Ecto neural progenitor cell (in vitro differentiated cells): Measurements from ENCODE around the gene SEMA6D.
"Not testable (repeated sequence)": the region's sequence is repeated elsewhere in the genome, so short reads cannot be mapped to it uniquely, and the experiment has no call there.

ENCODE experiments used
- DNase-seq: peaks from one replicate; pipeline ENCODE4 v3.0.0-alpha.2; 2018; ENCODE audit warnings: low spot score

The SEMA6D gene

DNA sequence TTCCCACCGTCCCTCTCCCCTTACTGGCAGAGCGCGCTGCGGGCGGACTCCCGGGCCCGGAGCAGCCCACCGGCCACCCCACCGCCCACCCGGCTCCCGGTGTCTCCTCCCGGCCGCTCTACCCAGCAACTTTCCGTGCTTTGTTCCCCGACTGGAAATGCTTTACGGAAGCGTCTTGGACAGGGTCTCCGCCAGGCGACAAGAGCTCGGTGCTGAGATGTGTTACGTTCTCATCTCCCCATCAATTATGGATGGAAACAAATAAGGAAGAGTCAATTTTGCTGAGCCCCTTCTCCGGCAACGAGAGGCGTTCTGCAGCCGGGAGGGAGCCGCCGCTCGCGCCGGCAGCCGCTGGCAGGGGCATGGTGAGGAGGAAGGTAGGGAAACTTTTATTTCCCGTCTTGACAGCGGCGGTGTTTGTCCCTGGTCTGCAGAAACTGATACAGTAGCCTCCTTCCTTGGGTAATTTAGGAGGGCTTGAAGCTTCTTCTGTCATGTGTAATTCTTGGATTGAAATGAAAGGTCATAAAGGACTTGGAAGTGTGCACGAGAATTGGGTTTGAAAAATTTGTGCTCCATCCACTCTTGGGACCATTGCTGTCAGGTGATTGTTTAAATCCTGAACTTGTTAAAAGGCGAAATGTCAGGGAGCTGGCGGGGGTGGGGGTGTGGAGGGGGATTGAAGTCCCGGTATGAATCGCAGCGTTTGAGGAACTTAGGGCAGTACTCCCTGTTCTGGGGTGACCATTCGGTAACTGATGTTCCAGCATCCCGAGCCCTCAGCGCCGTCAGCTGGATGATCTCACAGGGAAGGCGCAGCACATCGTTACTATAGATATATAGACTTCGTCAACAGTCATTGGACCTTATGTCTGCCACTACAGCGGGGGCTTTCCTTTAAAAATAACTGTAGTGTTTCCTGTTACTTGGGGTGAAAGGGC lies 1.5 kb downstream of the SEMA6D start:
- DNase-seq, result no peak

DNA sequence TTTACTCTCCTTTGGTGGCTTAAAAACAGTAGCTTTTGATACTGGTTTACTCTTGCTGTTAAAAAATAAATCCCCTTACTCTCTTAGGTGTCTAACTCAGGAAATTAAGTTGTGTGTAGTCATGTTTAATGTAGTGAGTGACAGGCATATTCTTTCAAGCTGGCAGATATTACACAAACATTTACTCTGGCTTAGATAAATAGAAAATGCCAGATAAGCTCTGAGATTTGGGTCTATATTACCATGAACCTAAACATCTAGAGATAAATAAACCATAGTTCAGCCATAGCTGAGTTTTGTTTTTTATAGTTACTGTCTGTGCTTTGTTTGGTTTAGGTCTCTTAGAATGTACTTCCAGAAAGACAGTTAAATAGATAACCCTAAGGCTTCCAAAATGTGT lies 2.4 kb downstream of the SEMA6D start:
- DNase-seq, result no peak

DNA sequence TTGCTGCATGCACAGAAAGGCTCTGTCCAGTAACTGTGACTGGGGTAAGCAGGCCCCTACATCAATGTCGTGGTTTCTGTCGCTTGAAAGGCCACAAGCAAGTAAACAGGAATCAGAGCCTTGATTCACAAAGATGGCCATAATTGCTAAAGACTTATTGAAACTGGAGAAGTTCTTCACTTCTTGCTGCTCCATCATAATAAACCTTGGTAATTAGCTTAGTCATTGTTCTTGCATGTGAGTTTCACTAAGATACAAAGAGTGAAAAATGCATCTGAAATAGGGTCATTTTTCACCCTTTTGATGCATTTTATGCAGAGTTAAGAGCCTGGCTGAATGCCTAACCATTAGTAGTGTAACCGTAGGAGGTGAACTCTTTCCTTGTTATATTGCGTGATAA lies 3.2 kb downstream of the SEMA6D start:
- no peak for DNase-seq

DNA sequence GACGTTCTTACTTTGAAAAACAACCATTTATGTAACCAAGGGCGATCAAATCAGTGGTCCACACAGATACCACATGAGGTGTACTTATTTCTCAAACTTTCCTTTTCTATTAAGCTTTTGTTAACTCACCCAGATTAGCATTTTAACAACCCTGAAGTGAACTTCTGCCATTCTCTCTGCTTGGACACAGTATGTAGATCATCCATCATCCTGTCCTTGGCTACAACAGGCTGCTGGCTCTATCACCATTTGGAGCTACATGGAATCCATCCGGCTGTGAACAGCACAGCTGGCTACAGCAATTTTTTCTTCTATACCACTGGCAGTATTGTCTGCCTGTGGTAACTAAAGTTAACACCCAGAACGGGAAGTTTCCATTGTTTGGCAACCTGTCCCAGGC lies 4.4 kb downstream of the SEMA6D start:
- no peak for DNase-seq

DNA sequence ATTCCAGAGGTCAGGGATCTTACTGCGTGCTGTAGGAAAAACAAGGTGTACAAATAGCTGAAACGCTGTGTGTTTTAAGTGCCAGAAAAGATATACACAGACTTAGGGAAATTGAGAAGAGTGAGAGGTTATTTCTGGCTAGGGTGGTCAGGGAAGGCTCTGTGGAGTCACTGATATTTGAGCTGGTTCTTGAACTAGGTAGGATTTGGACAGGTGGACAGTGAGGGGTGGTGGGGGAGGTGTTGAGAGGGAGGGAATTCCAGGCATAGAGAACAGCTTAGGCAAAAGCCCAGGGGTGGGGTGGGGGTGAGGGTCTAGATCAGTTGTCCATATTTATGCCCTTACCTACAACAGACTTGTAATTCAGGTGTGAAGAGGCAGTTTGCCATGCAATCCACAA lies 7.0 kb downstream of the SEMA6D start:
- no peak for DNase-seq

DNA sequence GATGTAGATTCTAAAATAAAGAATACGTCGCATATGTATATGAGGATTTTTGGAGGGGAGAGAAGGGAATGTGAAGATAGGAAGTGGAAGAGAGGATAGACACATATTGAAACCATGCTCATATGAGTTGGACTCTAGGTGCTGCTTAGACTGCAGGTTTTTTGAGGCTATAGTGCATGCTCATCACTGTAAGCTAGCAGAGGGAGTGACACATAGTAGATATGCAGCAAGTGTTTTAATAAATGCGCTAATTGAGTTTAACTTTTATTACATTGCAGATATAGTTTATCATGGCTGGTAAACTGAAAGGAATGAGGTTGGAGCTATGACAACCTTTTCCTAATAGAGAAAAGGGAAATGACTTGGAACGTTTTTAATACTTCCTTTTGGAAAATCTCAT lies 7.7 kb downstream of the SEMA6D start:
- no peak for DNase-seq

DNA sequence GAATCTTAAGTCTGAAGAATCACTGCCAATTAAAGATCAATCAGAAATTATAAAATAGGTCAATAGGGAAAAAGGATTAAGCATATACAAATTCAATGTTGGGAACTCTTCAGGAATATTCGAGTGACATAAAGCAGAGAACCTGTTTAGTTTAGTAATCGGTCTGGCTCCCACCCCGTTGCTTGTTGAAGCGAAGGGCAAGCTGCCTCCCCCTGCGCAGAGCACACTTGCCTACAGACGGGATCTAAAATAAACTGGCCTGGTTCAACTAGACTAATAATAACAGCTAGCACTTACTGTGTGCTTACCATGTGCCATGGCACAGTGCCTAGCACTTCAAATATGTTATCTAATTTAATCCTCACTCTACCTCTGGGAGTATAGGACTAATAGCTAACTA lies 8.6 kb downstream of the SEMA6D start:
- no peak for DNase-seq

DNA sequence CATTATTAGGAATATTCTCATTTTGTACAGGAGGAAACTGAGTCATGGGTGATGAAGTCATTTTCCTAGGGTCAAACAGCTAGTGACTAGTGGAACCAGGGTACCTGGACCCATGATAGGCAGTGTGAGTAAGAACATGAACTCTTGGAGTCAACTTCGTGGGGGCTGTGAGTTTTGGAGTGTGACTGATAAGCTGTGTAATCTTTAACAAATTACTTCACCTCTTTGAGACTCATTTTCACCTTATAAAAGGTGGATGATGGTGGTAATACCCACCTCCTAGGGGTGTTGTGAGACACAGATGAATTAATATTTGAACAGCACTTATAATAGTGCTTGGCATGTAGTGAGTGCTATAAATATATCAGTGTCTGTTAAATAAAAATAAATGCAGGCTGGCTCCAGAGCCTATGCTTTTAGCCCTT lies 9.1 kb downstream of the SEMA6D start:
- DNase-seq, result no peak

DNA sequence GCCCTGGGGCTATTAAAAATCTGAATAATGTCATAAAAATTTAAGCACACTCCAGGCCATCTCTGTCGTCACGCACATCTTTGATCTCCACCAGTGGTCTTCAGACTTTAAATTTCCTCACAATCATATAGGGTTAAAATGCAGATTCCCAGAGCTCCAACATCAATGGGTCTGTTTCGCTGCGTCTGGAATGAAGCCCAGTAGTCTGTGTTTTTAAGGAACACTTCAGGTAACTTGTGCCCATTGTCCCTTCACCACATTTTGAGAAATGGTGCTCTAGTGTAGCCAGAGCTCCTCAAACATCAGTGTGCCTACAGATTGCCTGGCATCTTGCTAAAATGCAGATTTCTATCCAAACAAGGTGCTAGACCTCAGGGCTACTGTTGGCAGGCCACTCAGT lies 9.8 kb downstream of the SEMA6D start:
- DNase-seq, result no peak

DNA sequence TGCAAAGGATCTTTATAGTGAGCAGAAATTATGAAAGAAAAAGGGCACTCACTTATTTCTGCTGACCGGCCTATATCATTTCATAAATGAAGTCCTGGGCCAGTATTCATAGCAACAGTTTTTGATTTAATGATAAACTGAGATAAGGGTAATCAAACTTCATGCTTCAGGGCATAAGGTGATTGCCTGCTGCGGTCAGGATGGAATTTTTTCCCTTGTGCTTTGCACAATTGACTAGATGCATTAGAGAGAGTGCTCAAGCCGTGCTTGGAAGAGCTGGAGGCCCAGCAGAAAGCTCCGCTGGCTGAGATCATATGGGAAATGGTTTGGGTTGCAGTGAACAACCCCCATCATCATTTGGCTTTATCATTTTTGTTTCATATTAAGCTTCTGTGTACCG lies 10.4 kb downstream of the SEMA6D start:
- DNase-seq, result no peak

DNA sequence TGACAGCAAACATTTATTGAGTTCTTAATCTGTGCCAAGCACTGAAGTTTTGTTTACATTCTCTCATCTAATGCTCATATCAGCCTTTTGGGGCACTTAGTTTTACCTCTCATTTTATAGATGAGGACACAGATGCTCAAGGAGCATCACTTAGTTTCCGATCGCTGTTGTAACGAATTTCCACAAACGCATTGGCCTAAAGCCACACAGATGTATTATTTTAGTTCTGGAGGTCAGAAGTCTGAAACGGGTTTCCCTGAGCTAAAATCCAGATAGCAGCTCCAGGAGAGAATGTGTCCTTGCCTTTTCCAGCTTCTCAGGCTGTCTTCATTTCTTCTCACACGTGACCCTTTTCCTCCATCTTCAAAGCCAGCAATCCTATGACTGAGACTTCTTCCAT lies 11.1 kb downstream of the SEMA6D start:
- DNase-seq, result no peak

DNA sequence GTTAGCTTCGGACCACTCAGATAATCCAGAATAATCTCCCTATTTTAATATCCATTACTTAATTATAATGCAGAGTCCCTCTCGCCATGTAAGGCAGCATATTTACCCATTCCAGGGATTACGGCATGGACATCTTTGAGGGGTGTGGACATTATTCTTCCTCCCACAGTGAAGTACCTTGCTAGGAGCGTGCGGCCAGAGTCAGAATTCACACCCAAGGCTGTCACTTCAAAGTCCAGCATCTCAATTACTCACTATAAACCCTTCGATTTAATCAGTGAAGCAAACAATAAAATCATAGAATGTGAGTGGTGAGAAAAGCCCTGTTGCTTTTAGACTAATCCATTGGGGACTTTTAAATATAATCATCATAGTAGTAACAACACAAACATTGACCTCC lies 11.6 kb downstream of the SEMA6D start:
- no peak for DNase-seq

DNA sequence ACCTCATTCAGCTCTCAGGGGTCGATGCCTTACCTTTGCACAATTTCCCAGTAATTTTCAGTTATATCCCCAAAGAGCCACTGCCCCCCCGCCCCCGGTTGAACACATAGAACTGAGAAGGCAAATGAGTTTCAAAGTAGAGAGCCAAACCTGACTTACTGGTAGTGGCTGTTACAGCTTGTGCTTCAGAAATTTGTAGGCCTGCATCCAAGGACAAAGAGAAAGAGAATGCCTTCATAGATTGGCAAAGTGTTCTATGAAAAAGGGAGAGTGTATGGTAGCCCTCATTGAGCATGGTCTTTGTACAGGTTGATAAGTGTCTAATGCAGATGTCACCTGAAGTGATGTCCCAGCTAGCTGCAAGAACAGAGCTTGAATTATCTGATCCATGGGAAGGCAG lies 13.9 kb downstream of the SEMA6D start:
- no peak for DNase-seq

DNA sequence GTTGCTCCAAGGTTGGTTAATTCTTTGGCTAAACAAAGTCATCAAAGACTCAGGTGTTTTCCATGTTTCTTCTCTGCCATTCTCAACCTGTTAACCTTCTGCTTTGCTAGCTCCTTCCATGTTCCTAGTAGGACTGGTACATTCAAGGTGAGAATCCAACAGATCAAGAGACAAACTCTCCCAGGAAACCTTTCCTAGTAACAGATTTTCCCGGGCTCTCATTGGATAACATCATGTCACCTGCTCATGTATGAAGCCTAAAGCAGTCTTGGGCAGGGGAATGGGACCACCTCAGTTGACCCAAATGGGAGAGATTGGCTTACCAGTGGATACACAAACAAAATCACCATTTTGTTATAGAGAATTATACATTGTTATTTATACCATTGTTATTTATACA lies 14.9 kb downstream of the SEMA6D start:
- DNase-seq, result no peak

DNA sequence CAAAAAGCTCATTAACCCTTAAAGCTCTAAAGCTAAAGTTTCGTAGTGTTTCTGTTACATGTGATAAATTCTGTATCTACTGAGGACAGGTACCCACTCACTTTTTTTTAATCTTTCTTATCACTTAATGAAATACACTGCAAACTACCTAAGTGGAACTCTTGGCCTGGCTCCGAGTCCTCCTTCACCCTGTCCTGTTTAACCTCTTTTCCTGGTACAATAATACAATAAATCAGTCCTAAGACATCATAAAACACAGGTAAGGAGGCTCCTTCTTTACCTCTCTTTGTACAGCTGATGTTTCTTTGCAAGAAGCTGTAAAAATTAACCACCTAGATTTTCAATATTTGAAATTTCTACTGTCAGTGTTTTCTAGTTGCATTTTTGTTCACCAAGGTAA lies 15.8 kb downstream of the SEMA6D start:
- DNase-seq, result no peak

DNA sequence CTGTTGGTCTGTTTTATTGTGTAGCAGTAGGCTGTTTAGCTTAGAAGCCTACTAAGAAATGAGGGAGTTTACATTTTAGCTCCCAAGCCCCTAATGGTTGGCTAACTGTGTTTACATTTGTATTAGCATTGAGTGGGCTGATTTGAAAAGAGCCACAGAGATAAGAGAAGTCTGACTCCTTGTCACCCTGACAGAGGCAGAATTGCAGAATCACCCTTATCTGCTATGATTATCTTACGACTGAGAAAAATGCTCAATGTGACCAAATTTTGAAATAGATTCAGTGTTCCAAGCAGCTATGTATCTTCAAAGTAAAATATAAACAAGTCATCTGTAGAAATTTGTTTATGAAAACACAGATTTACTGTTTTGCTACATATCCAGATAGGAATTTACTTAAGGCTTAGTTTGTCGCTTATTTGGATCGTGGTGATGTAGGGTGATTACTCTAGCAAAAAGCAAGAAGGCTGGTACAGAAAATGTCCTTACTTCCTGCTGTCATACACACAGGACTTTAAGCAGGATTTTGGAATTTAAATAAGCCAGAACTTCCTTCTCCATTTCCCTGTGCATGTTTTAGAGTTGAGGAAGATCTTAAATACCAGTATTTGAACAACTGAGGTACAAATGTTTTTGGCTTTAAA lies 19.0 kb downstream of the SEMA6D start:
- no peak for DNase-seq

DNA sequence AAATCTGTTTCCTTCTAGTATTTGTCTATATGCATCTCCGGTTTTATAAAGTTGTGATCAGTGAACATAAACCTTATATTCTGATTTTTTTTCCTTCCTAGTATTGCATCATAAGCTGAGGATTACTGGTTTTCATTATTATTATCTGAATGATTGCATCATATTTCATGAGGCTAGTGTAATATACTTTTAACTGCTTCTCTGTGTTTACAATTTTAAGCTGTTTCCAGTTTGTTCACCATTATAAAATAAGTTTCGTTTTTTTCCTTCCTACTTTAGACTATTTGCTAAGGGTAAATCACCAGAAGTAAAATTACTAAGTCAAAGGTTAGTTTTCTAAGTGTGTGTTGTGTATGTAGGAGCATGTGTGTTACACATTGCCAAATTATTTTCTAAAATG lies 20.2 kb downstream of the SEMA6D start:
- no peak for DNase-seq

DNA sequence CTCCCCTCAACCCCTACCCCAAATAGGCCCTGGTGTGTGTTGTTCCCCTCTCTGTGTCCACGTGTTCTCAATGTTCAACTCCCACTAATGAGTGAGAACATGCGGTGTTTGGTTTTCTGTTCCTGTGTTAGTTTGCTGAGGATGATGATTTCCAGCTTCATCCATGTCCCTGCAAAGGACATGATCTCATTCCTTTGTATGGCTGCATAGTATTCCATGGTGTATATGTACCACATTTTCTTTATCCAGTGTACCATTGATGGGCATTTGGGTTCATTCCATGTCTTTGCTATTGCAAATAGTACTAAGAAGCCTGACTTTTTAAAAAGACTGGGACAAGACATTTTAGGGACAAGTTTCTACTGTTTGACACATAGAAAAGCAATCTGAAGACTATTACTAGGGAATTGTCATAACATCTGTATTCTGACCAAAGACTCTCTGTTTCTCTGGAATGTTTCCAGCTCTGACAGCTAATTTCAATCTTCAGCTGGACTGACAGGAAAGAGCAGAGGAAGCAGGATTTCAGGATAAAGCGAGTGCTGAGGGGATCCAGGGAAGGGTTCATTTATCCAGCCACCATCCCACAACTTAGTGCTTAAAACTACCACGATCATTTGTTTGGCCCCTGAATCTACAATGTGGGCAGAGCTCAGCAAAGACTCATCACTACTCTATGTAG lies 21.0 kb downstream of the SEMA6D start:
- DNase-seq, result not testable (repeated sequence)

DNA sequence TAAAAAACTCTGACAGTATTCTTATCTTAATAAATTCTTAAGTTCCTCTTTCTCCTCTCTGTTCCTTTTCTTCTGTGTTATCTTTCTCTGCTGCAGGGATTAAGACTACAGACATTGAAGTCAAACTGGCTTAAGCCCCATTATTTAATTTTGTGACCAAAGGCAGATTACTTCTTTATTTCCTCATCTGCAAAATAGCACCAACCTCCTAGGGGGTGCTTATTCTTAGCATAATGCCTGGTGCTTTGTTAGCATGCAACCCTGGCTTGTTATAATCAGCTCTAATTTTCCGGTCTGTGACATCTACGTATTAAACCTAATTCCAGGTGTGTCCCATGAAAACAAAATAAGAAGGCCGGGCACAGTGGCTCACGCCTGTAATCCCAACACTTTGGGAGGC lies 23.8 kb downstream of the SEMA6D start:
- DNase-seq, result no peak

DNA sequence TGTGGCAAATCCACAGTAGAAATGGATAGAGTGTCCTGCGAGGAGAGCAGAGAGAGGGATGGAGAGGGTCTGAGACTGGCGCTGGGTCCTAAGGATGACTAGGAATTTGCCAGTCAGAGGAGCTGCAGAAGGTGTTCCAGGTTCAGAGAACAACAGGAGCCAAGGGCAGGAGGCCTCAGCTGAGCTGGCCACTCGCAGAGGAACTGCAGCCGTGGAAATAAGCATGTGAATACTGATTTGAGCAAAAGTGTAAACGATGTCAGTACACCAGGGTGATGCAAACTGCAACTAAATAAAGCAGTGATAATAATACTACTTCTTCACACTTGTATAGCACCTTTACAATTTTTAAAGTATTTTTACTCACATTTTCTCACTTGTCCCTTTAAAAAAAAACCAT lies 24.6 kb downstream of the SEMA6D start:
- no peak for DNase-seq

DNA sequence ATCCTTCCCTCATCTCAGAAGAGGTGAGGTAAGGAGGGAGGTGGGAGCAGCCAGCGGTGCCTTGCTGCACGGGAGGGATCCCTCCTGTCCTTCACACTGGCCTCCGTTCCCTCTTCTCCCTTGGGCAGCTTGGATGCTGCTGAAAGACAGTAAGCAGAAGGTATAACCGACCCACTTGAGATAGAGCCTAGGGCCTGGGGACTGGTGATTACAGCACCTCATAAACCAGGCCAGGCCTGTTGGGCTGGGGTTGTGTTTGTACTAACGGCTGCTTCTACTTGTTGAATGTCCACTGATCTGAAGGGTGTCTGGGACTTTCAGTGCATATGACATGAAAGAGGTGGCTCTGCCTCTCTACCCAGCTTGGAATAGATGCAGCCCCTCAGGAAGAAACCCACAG lies 25.0 kb downstream of the SEMA6D start:
- DNase-seq, result no peak

DNA sequence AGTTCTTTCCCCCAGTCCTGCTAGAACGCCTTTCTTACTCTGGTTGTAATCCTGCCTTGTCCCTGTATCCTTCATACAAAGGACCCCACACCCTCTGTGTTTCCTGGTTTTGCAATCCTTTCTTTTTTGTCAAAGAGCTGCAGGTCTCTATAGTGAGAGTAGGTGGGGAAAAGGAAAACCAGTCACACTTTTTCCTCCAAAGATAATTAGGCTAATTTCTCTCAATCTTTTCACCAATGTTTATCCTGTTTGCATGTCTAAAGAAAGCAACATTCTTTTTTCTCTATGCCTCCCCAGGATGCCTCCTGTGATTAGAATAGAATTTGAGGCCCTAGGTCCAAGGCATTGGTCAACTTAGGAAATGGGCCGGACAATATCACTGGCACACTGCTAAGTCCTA lies 25.4 kb downstream of the SEMA6D start:
- DNase-seq, result no peak

DNA sequence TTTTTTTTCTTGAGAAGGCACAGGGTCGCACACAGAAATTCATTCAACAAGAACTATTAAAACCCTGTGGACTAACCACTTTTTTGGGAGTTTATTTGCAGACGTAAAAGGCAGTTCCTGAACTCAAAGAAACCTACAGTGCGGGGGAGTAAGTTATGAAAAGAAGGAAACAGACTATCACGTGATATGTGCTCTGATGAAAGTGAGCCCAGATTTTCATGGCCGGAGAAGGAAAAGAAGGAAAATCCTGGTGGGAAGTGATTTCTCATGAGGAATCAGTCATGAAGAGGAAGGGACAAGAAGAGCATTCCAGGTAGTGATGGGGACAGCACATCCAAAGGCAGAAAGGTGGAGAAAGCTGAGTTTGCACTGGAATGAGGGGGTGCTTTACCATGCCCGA lies 26.1 kb downstream of the SEMA6D start:
- DNase-seq, result no peak
